ENCODE results near the gene ZNF530.

DNA sequence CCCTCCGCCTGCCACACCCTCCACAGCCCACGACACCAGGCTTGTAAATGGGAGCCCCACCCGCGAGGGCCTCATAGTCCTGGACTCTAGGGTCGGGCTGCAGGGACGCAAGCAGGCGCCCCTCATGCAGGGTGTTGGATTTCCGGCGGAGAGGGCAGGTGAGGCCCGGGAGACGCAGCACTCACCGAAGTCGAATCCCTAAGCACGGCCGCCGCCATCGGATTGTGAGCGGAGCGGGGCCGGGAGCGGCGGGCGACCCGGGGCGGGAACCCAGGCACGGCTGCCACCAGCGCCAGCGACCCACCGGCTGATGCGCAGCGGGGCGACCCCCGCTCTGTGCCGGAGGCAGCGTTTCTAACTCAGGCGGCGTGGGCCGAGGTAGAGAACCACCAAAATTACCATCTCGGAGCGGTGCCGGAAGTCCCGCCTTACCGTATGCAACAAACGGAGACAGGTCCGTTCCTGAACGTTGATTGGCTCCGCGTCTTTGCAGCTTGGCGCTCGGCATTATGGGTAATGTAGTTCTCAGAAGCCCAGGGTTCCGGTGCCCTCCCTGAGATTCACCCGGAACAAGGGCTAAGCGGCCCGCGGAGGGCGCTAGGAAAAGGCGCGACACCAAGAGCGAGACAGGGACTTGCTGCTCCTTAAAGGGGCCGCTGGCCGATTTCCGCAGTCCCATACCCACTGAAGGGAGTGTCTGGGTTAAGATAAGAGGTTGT lies 21.0 kb upstream of the ZNF530 start, which contains the start of gene ZNF416:
- TF ChIP-seq POLR2A (IDR thresholded peaks at IDR 0.05): no peak
- TF ChIP-seq CTCF (IDR thresholded peaks at IDR 0.05): peak in 1 of 2 donors; percentile 14
- TF ChIP-seq POLR2AphosphoS5 (IDR thresholded peaks at IDR 0.05): peak in 2 of 3 donors; percentile 56 to 75
- no peak for TF ChIP-seq EP300 (IDR thresholded peaks at IDR 0.05)

Measured in suprapubic skin (tissue), 4 donors.